GM10248 (cell line): Measurements from ENCODE around the gene HAGHL.

Source experiments
- CTCF ChIA-PET: fragments of 300-600 bp; sonication (Branson Sonifier 250); formaldehyde crosslinking; extraction: SDS; loops from one replicate; lab custom pipeline; 2021; ENCODE audit warnings: antibody characterized with exemption; lab: Yijun Ruan, JAX
- POLR2A ChIA-PET: fragments of 350-650 bp; sonication (Branson Sonifier 250); formaldehyde crosslinking; extraction: SDS; loops from one replicate; lab custom pipeline; 2020; ENCODE audit warnings: antibody characterized with exemption; lab: Yijun Ruan, JAX
- DNase-seq: peaks from one replicate; pipeline ENCODE4 v3.0.0; 2012; ENCODE audit errors: extremely low spot score
- TF ChIP-seq, protein P1 (sequence below): IDR thresholded peaks from 2 replicates; pipeline ENCODE4 v1.5.1; 2012; ENCODE audit warnings: mild to moderate bottlenecking, low read depth; ENCODE audit errors: extremely low read depth, missing control alignments, control extremely low read depth

The HAGHL gene

DNA sequence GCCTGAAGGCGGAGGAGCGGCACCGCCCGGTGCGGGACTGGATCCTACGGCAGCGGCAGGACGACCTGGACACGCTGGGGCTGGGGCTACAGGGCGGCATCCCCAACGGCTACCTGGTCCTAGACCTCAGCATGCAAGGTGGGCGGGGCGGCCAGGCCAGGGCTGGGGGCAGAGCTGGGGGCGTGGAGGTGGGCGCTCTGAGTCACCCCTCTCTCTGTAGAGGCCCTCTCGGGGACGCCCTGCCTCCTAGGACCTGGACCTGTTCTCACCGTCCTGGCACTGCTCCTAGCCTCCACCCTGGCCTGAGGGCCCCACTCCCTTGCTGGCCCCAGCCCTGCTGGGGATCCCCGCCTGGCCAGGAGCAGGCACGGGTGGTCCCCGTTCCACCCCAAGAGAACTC is 41.5 kb downstream of the HAGHL start:
- CTCF ChIA-PET, result interaction anchor here (1.4 kb wide), 1 partner anchor 18 kb away, joined by 4 read pairs; no protein-coding TSS in a partner anchor
- no peak for DNase-seq
- TF ChIP-seq, protein P1, sequence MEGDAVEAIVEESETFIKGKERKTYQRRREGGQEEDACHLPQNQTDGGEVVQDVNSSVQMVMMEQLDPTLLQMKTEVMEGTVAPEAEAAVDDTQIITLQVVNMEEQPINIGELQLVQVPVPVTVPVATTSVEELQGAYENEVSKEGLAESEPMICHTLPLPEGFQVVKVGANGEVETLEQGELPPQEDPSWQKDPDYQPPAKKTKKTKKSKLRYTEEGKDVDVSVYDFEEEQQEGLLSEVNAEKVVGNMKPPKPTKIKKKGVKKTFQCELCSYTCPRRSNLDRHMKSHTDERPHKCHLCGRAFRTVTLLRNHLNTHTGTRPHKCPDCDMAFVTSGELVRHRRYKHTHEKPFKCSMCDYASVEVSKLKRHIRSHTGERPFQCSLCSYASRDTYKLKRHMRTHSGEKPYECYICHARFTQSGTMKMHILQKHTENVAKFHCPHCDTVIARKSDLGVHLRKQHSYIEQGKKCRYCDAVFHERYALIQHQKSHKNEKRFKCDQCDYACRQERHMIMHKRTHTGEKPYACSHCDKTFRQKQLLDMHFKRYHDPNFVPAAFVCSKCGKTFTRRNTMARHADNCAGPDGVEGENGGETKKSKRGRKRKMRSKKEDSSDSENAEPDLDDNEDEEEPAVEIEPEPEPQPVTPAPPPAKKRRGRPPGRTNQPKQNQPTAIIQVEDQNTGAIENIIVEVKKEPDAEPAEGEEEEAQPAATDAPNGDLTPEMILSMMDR, result no peak

DNA sequence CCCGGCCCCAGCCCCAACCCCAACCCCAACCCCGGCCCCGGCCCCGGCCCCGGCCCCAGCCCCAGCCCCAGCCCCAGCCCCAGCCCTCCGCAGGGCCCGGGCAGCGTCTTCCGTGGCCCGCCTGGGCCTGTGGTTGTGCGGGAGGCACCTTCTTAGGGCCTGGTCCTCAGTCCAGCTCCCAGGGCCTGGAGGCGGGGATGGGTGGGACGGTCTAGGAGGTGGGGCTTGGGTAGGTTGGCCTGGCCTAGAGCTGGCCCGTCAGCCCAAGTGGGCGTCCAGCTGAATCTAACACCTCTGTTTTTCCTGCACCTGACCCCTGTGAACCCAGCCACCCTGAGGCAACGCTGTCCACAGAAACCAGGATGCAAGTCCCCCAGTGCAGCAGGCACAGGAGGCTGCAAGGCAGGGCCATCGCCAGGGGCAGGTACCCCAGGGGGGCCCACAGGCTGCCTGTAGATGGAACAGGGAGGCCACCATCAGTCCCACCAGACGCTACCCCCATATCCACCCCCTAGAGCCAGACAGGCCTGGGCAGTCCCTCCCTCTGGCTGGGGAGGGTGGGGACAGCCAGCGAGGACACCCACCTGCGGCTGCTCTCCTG is 42.4 kb downstream of the HAGHL start:
- ChIA-PET POLR2A (no interaction called here), CTCF (interaction anchor here (1.4 kb wide), 1 partner anchor 17 kb away, joined by 4 read pairs; no protein-coding TSS in a partner anchor)
- TF ChIP-seq, protein P1, result no peak
- no peak for DNase-seq

More for the DNA sequence above, 41.5 kb downstream of the HAGHL start:
- POLR2A ChIA-PET, result no interaction called here

DNA sequence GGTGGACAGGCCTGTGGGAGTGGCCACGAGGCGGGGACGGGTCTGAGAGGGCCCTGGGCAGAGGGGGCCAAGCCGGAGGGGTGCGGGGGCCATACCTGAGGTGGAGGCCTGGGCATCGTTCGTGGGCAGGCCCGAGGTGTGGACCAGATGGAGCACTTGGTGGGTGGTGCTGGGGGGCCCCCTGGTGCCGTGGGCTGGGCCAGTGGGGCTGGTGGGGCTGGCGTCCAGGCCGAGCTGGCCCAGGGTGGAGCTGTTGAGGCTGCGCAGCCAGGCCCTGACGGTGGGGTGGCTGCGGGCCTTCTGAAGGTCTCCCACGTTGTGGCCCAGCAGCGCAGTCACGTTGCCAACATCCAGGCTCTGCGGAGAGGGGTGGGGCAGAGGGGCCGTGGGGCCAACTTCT is 43.0 kb downstream of the HAGHL start:
- ChIA-PET CTCF (no interaction called here), POLR2A (no interaction called here)
- DNase-seq, result no peak
- TF ChIP-seq, protein P1, result no peak

DNA sequence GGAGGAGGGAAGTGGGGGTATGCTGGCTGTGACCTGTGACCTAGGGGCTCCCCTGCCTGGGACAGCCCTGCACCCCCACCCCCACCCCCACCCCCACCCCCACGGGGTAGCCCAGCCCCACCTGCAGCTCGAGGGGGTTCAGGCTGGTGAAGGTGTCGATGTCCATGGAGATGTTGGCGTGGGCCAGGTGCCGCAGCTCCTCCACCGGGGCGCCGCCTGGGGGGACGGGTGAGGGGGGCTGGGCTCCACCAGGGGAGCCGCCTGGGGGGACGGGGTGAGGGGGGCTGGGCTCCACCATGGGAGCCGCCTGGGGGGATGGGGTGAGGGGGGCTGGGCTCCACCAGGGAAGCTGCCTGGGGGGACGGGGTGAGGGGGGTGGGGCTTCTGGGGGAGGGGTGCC is 43.5 kb downstream of the HAGHL start:
- no peak for DNase-seq
- TF ChIP-seq, protein P1, result no peak
- CTCF ChIA-PET, result no interaction called here
- POLR2A ChIA-PET, result no interaction called here

DNA sequence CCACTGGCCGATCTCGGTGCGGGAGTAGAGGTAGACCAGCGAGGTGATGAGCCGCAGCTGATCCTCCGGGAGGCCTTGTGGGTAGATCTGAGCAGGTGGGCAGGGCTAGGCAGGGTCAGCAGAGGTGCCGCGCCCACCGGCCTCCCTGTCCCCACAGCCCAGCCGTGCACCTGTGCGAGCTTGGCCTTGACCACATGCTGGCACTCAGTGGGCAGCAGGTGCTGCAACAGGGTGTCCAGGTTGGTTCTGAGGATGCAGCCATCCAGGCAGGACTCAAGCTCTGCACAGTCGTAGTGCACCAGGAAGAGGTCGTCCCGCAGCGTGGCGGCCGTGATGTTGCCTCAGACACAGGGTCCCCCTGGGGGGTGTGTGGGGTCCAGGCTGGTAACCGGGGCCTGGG is 46.1 kb downstream of the HAGHL start:
- CTCF ChIA-PET, result interaction anchor here (1.7 kb wide), 1 partner anchor 12 kb away, joined by 6 read pairs; no protein-coding TSS in a partner anchor
- TF ChIP-seq, protein P1, result no peak
- DNase-seq, result no peak
- POLR2A ChIA-PET, result interaction anchor here (0.7 kb wide), 1 partner anchor 12 kb away, joined by 13 read pairs; the partner anchor contains the start of gene MSLN

DNA sequence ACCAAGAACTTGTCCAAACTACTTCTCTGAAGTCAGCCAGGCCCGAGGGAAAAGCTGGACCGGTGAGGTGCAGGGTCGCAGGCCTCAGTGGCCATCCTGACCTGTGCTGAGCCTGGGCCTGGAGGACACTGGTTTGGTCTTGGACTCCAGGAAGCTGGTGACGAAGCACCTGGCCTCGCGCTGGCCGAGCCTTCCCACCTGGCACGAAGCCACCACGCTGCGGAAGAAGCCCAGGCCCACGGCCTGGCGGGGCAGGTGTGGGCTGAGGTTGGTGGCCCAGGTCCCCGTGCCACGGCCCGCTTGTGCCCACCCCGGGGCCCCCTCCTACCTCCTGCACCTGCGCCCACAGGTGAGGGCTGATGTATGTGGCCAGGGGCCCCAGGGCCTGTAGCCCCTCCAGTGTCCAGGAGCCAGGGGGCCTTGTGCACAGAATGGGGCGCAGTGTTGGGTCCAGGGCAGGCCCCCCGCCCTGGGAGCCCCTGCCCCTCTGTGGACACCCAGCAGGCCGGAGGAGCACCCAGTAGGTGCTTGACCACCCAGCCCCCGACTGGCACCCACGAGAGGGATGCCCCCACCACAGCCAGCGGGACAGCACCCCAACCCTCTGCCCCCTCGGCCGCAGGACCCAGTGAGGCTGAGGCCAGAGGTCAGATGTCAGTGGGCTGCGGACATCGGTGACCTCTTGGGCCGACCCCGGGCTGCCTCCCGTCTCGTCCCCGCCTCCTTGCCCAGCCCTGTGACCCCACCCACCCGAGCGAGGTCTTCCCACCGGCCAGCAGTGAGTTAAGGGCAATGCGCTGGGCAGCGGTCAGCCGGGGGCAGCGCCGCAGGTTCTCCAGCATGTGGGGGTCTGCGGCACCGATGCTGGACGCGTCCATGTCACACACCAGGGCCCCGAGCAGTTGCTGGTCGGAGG is 47.4 kb downstream of the HAGHL start:
- DNase-seq, result no peak
- POLR2A ChIA-PET, result interaction anchor here (0.6 kb wide), 1 partner anchor 1368 kb away, joined by 3 read pairs; no protein-coding TSS in a partner anchor
- TF ChIP-seq, protein P1, result no peak
- CTCF ChIA-PET, result no interaction called here
